Activated CD4-positive, alpha-beta memory T cell treated with anti-CD3 and anti-CD28 coated beads, Interleukin-2, amount 10 ng/mL, durations not matched to agents 7 days and 5 days (primary cell): ENCODE measurements around the gene ISOC2. TPM values are rescaled to one million over a fixed set of nuclear protein-coding genes. Genes with fewer than 3 reads are reported as not detected.

Experiments
- CTCF ChIA-PET: fragments of 350-600 bp; sonication (Branson Sonifier 250); formaldehyde crosslinking; loops from one replicate; lab custom pipeline; 2021; ENCODE audit warnings: antibody characterized with exemption, inconsistent platforms; lab: Charles Lee
- POLR2A ChIA-PET: fragments of 350-600 bp; sonication (Branson Sonifier 250); formaldehyde crosslinking; loops from one replicate; lab custom pipeline; 2021; ENCODE audit warnings: antibody characterized with exemption; lab: Charles Lee
- DNase-seq: peaks from one replicate; pipeline ENCODE4 v3.0.0-alpha.2; 2020
- H3K27ac Mint-ChIP-seq: one replicate; pipeline ENCODE4 v1.8.0; 2021; ENCODE audit warnings: mild to moderate bottlenecking, mixed read lengths
- H3K27me3 Mint-ChIP-seq: one replicate; pipeline ENCODE4 v1.8.0; 2021; ENCODE audit warnings: mixed read lengths
- H3K36me3 Mint-ChIP-seq: one replicate; pipeline ENCODE4 v1.8.0; 2021; ENCODE audit warnings: low read depth, mixed read lengths
- H3K4me1 Mint-ChIP-seq: one replicate; pipeline ENCODE4 v1.8.0; 2021; ENCODE audit warnings: mixed read lengths
- H3K4me3 Mint-ChIP-seq: one replicate; pipeline ENCODE4 v1.8.0; 2021; ENCODE audit warnings: mild to moderate bottlenecking, mixed read lengths
- H3K9me3 Mint-ChIP-seq: one replicate; pipeline ENCODE4 v1.8.0; 2021; ENCODE audit warnings: mixed read lengths
- total RNA-seq, 2 experiments: library from RNA; stranded (reverse); gene quantifications; one replicate each; pipeline ENCODE4 v1.2.3, GENCODE V29; 2021

ISOC2 gene
- total RNA-seq, 2 experiments from 2014 or later, result 14.5 to 16.7 TPM

GRCh38 chr19:55495646-55496349 is 34.4 kb upstream of the ISOC2 start:
- H3K4me1 Mint-ChIP-seq, result peaks cover 3% of the 10 kb centered on the region
- CTCF ChIA-PET, result interaction anchor here (1.2 kb wide), 1 partner anchor 8 kb away, joined by 6 read pairs; no protein-coding TSS in a partner anchor
- H3K9me3 Mint-ChIP-seq, result no peaks in the 10 kb centered on the region
- POLR2A ChIA-PET, result no interaction called here
- H3K27ac Mint-ChIP-seq, result no peak overlapping the region
- no peaks in the 10 kb centered on the region for H3K36me3 Mint-ChIP-seq
- no peak for DNase-seq
- H3K27me3 Mint-ChIP-seq, result peaks cover 4% of the 10 kb centered on the region
- H3K4me3 Mint-ChIP-seq, result no peak overlapping the region

- H3K4me1 Mint-ChIP-seq, result peaks cover under 1% of the 10 kb centered on the region
- peaks cover 4% of the 10 kb centered on the region for H3K27me3 Mint-ChIP-seq
- H3K4me3 Mint-ChIP-seq, result no peak overlapping the region
- CTCF ChIA-PET, result interaction anchor here (2.4 kb wide), 1 partner anchor 9 kb away, joined by 8 read pairs; no protein-coding TSS in a partner anchor
- no peak for DNase-seq
- no peak overlapping the region for H3K27ac Mint-ChIP-seq
- POLR2A ChIA-PET, result interaction anchor here (0.7 to 1.3 kb wide), 4 partner anchors 10 to 1286 kb away, joined by 3 to 4 read pairs (median 4); partner anchors contain the start of genes NAT14 and ZNF628
- H3K36me3 Mint-ChIP-seq, result no peaks in the 10 kb centered on the region
- H3K9me3 Mint-ChIP-seq, result no peaks in the 10 kb centered on the region
Observed at GRCh38 chr19:55494172-55494761, 32.8 kb upstream of the ISOC2 start.

- POLR2A ChIA-PET, result interaction anchor here (1.0 to 1.3 kb wide), 2 partner anchors 9 to 17 kb away, joined by 4 read pairs; partner anchors contain the start of genes NAT14 and ZNF628
- Mint-ChIP-seq H3K27me3 (peaks cover 4% of the 10 kb centered on the region), H3K4me3 (no peak overlapping the region), H3K27ac (no peak overlapping the region), H3K36me3 (no peaks in the 10 kb centered on the region), H3K9me3 (no peaks in the 10 kb centered on the region), H3K4me1 (no peaks in the 10 kb centered on the region)
- DNase-seq, result no peak
- CTCF ChIA-PET, result interaction anchor here (2.4 kb wide), 1 partner anchor 10 kb away, joined by 8 read pairs; no protein-coding TSS in a partner anchor
Observed at GRCh38 chr19:55493645-55494171, 32.3 kb upstream of the ISOC2 start.

GRCh38 chr19:55493052-55493644 is 31.7 kb upstream of the ISOC2 start:
- Mint-ChIP-seq H3K27ac (no peak overlapping the region), H3K27me3 (peaks cover 4% of the 10 kb centered on the region), H3K4me3 (no peak overlapping the region), H3K36me3 (no peaks in the 10 kb centered on the region), H3K4me1 (no peaks in the 10 kb centered on the region), H3K9me3 (no peaks in the 10 kb centered on the region)
- ChIA-PET POLR2A (no interaction called here), CTCF (interaction anchor here (2.4 kb wide), 1 partner anchor 11 kb away, joined by 8 read pairs; no protein-coding TSS in a partner anchor)
- no peak for DNase-seq

- H3K4me3 Mint-ChIP-seq, result no peak overlapping the region
- no peaks in the 10 kb centered on the region for H3K36me3 Mint-ChIP-seq
- H3K9me3 Mint-ChIP-seq, result no peaks in the 10 kb centered on the region
- H3K27ac Mint-ChIP-seq, result no peak overlapping the region
- peaks cover 2% of the 10 kb centered on the region for H3K4me1 Mint-ChIP-seq
- peaks cover 4% of the 10 kb centered on the region for H3K27me3 Mint-ChIP-seq
- POLR2A ChIA-PET, result no interaction called here
- no peak for DNase-seq
- CTCF ChIA-PET, result interaction anchor here (2.4 kb wide), 1 partner anchor 11 kb away, joined by 8 read pairs; no protein-coding TSS in a partner anchor
Observed at GRCh38 chr19:55492362-55492944, 31.0 kb upstream of the ISOC2 start.

- no peak overlapping the region for H3K4me3 Mint-ChIP-seq
- no peaks in the 10 kb centered on the region for H3K36me3 Mint-ChIP-seq
- ChIA-PET POLR2A (interaction anchor here (0.6 to 1.3 kb wide), 2 partner anchors 15 to 85 kb away, joined by 3 to 4 read pairs; partner anchors contain the start of gene ZNF628), CTCF (no interaction called here)
- H3K27ac Mint-ChIP-seq, result no peak overlapping the region
- H3K27me3 Mint-ChIP-seq, result peaks cover 4% of the 10 kb centered on the region
- peaks cover 6% of the 10 kb centered on the region for H3K4me1 Mint-ChIP-seq
- no peak for DNase-seq
- H3K9me3 Mint-ChIP-seq, result no peaks in the 10 kb centered on the region
Observed at GRCh38 chr19:55491546-55492360, 30.3 kb upstream of the ISOC2 start.

GRCh38 chr19:55490478-55491432 is 29.3 kb upstream of the ISOC2 start:
- Mint-ChIP-seq H3K36me3 (no peaks in the 10 kb centered on the region), H3K9me3 (no peaks in the 10 kb centered on the region), H3K27ac (no peak overlapping the region), H3K27me3 (peaks cover 4% of the 10 kb centered on the region), H3K4me3 (no peak overlapping the region), H3K4me1 (peaks cover 10% of the 10 kb centered on the region)
- ChIA-PET CTCF (no interaction called here), POLR2A (interaction anchor here (1.3 kb wide), 1 partner anchor 14 kb away, joined by 4 read pairs; the partner anchor contains the start of gene ZNF628)
- no peak for DNase-seq

GRCh38 chr19:55489711-55490477 is 28.5 kb upstream of the ISOC2 start:
- H3K27me3 Mint-ChIP-seq, result peaks cover 4% of the 10 kb centered on the region
- no peak for DNase-seq
- H3K9me3 Mint-ChIP-seq, result no peaks in the 10 kb centered on the region
- H3K4me1 Mint-ChIP-seq, result peaks cover 10% of the 10 kb centered on the region
- POLR2A ChIA-PET, result interaction anchor here (1.1 kb wide), 1 partner anchor 13 kb away, joined by 3 read pairs; no protein-coding TSS in a partner anchor
- H3K27ac Mint-ChIP-seq, result no peak overlapping the region
- H3K36me3 Mint-ChIP-seq, result no peaks in the 10 kb centered on the region
- CTCF ChIA-PET, result no interaction called here
- no peak overlapping the region for H3K4me3 Mint-ChIP-seq

- CTCF ChIA-PET, result no interaction called here
- Mint-ChIP-seq H3K27ac (no peak overlapping the region), H3K9me3 (no peaks in the 10 kb centered on the region), H3K36me3 (no peaks in the 10 kb centered on the region), H3K4me3 (no peak overlapping the region), H3K4me1 (peaks cover 12% of the 10 kb centered on the region), H3K27me3 (peaks cover 3% of the 10 kb centered on the region)
- POLR2A ChIA-PET, result interaction anchor here (1.1 kb wide), 1 partner anchor 12 kb away, joined by 3 read pairs; no protein-coding TSS in a partner anchor
- DNase-seq, result no peak
Observed at GRCh38 chr19:55488986-55489710, 27.7 kb upstream of the ISOC2 start.
